Activated CD4-positive, alpha-beta T cell treated with anti-CD3 and anti-CD28 coated beads for 36 hours (primary cell): Measurements from ENCODE around the gene SDK1. TPM values are rescaled to one million over a fixed set of nuclear protein-coding genes. Genes with fewer than 3 reads are reported as not detected.

ENCODE experiments used
- ATAC-seq: fragments of 200-7000 bp; cut with Tn5 transposase; one replicate; pipeline ENCODE4 v1.10.0; 2021; ENCODE audit warnings: mild to moderate bottlenecking, moderate library complexity
- CTCF ChIA-PET: fragments of 350-600 bp; sonication (Branson Sonifier 250); formaldehyde crosslinking; loops from one replicate; lab custom pipeline; 2021; ENCODE audit warnings: antibody characterized with exemption; lab: Charles Lee
- POLR2A ChIA-PET: fragments of 350-600 bp; sonication (Branson Sonifier 250); formaldehyde crosslinking; loops from one replicate; lab custom pipeline; 2021; ENCODE audit warnings: antibody characterized with exemption, inconsistent platforms; lab: Charles Lee
- DNase-seq: peaks from one replicate; pipeline ENCODE4 v3.0.0-alpha.2; 2020
- H3K27ac Mint-ChIP-seq: one replicate; pipeline ENCODE4 v1.8.0; 2021; ENCODE audit warnings: mixed read lengths
- H3K27me3 Mint-ChIP-seq: one replicate; pipeline ENCODE4 v1.8.0; 2021; ENCODE audit warnings: mixed read lengths
- H3K36me3 Mint-ChIP-seq: one replicate; pipeline ENCODE4 v1.8.0; 2021; ENCODE audit warnings: low read depth, mixed read lengths
- H3K4me1 Mint-ChIP-seq: one replicate; pipeline ENCODE4 v1.8.0; 2021; ENCODE audit warnings: mixed read lengths
- H3K4me3 Mint-ChIP-seq: one replicate; pipeline ENCODE4 v1.8.0; 2021; ENCODE audit warnings: mild to moderate bottlenecking, moderate library complexity, mixed read lengths
- H3K9me3 Mint-ChIP-seq: one replicate; pipeline ENCODE4 v1.8.0; 2021; ENCODE audit warnings: low read depth, mixed read lengths
- intact Hi-C, 2 experiments: fragments of 100-400 bp; cut with DNase I in 1 of 2; cut with micrococcal nuclease in 1 of 2; formaldehyde crosslinking; loops; one replicate each; pipeline versions ENCODE4 v1.14.2 to v1.15.1; 2022 to 2024; cut with DNase I, micrococcal nuclease
- total RNA-seq, 2 experiments: library from RNA; stranded (reverse); gene quantifications; one replicate each; pipeline ENCODE4 v1.2.3, GENCODE V29; 2021

The SDK1 gene
- total RNA-seq, 2 experiments from 2014 or later, result 1.1 to 1.9 TPM

- Mint-ChIP-seq H3K4me1 (no peaks in the 10 kb centered on the region), H3K9me3 (peaks cover 10% of the 10 kb centered on the region), H3K27me3 (no peaks in the 10 kb centered on the region), H3K4me3 (no peak overlapping the region), H3K27ac (no peak overlapping the region), H3K36me3 (peaks cover 3% of the 10 kb centered on the region)
- ATAC-seq, result no peak
- no peak for DNase-seq
- CTCF ChIA-PET, result no interaction called here
- POLR2A ChIA-PET, result no interaction called here
- intact Hi-C loops, result no loop called here
Observed at GRCh38 chr7:4021413-4021812, 720.4 kb downstream of the SDK1 start.

DNA sequence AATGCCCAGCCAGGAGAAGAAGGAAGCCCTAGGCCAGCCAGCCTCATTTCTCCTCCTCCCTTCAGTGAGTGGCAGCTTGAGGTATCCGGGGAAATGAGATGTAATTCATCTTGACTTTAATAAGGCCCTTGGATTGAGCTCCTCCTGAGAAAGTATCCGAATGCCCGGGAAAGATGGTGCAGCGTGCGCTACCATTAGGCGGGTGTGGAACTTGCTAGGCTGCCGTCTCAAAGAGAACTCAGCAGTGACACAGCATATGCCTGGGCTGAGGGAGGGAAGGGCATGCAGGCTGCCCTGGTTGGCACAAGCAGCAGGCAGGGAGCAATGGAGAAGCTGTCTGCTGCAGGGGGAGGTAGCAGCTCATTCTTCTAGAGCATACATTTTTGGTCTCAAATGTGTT, 721.2 kb downstream of the SDK1 start:
- no peak for DNase-seq
- POLR2A ChIA-PET, result no interaction called here
- Mint-ChIP-seq H3K4me3 (no peak overlapping the region), H3K4me1 (no peaks in the 10 kb centered on the region), H3K36me3 (peaks cover 3% of the 10 kb centered on the region), H3K27ac (no peak overlapping the region), H3K27me3 (no peaks in the 10 kb centered on the region), H3K9me3 (peaks cover 10% of the 10 kb centered on the region)
- ATAC-seq, result no peak
- CTCF ChIA-PET, result no interaction called here
- intact Hi-C loops, result no loop called here

DNA sequence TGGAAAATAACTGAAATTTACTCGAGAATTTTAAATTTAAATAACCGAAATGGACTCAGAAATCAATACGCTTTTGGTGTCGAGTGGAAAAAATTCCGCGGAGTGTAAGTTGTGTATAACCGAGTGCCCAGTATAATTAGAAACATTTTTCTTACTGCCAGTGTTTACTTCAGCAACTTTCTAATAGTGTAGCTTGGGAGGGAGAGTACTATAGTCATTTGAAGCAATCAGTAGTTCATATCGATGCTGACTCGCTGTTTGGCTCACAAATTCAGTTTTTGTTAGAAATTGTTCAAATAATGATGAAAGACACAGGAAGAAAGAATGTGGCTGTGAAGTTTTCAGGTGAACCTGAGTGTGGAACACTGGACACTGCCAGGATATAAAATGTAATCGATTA, 722.5 kb downstream of the SDK1 start:
- H3K4me3 Mint-ChIP-seq, result no peak overlapping the region
- CTCF ChIA-PET, result no interaction called here
- no peaks in the 10 kb centered on the region for H3K27me3 Mint-ChIP-seq
- POLR2A ChIA-PET, result no interaction called here
- H3K9me3 Mint-ChIP-seq, result peaks cover 9% of the 10 kb centered on the region
- no peaks in the 10 kb centered on the region for H3K4me1 Mint-ChIP-seq
- ATAC-seq (no peak), DNase-seq (no peak)
- H3K27ac Mint-ChIP-seq, result no peak overlapping the region
- peaks cover 2% of the 10 kb centered on the region for H3K36me3 Mint-ChIP-seq
- intact Hi-C loops, result no loop called here

GRCh38 chr7:4024133-4024532, 723.1 kb downstream of the SDK1 start:
- Mint-ChIP-seq H3K4me1 (no peaks in the 10 kb centered on the region), H3K27ac (no peak overlapping the region), H3K36me3 (no peaks in the 10 kb centered on the region), H3K9me3 (peaks cover 4% of the 10 kb centered on the region), H3K27me3 (no peaks in the 10 kb centered on the region), H3K4me3 (no peak overlapping the region)
- POLR2A ChIA-PET, result no interaction called here
- intact Hi-C loops, result no loop called here
- CTCF ChIA-PET, result no interaction called here
- DNase-seq (no peak), ATAC-seq (no peak)

GRCh38 chr7:4024806-4025205, 723.8 kb downstream of the SDK1 start:
- no peak for DNase-seq
- ChIA-PET POLR2A (no interaction called here), CTCF (no interaction called here)
- Mint-ChIP-seq H3K9me3 (peaks cover 2% of the 10 kb centered on the region), H3K27me3 (no peaks in the 10 kb centered on the region), H3K4me3 (no peak overlapping the region), H3K36me3 (no peaks in the 10 kb centered on the region), H3K4me1 (no peaks in the 10 kb centered on the region), H3K27ac (no peak overlapping the region)
- no peak for ATAC-seq
- intact Hi-C loops, result no loop called here

DNA sequence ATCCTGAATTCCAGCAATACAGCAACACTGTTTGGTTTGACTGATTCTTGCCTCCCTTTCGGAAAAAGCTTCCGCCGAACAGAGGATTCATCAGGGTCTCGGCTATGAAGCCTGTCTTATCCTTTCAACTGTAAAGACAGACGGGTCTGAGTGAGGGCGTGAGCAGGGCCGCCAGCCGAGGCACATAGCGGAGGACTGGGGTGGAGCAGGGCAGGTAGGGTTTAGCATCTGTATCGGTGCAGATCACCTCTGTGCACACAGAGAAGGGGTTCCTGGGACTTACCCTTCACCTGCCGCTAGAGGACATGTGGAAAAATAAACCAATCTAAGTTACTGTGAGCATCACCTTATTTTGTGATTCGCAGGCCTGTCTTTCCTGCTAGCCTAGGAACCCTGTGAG, 724.2 kb downstream of the SDK1 start:
- H3K27ac Mint-ChIP-seq, result no peak overlapping the region
- POLR2A ChIA-PET, result no interaction called here
- intact Hi-C loops, result no loop called here
- CTCF ChIA-PET, result no interaction called here
- H3K36me3 Mint-ChIP-seq, result no peaks in the 10 kb centered on the region
- ATAC-seq (no peak), DNase-seq (no peak)
- peaks cover 2% of the 10 kb centered on the region for H3K9me3 Mint-ChIP-seq
- H3K4me3 Mint-ChIP-seq, result no peak overlapping the region
- no peaks in the 10 kb centered on the region for H3K4me1 Mint-ChIP-seq
- no peaks in the 10 kb centered on the region for H3K27me3 Mint-ChIP-seq

GRCh38 chr7:4025694-4026615, 724.9 kb downstream of the SDK1 start:
- intact Hi-C loops, result no loop called here

GRCh38 chr7:4026941-4027486, 726.0 kb downstream of the SDK1 start:
- no peaks in the 10 kb centered on the region for H3K4me1 Mint-ChIP-seq
- intact Hi-C loops, result no loop called here

More at GRCh38 chr7:4025694-4026615, 724.9 kb downstream of the SDK1 start:
- no peak for ATAC-seq
- H3K4me3 Mint-ChIP-seq, result no peak overlapping the region
- POLR2A ChIA-PET, result no interaction called here
- no peak for DNase-seq
- H3K9me3 Mint-ChIP-seq, result peaks cover under 1% of the 10 kb centered on the region
- CTCF ChIA-PET, result no interaction called here
- H3K4me1 Mint-ChIP-seq, result no peaks in the 10 kb centered on the region
- H3K27ac Mint-ChIP-seq, result no peak overlapping the region
- no peaks in the 10 kb centered on the region for H3K36me3 Mint-ChIP-seq
- no peaks in the 10 kb centered on the region for H3K27me3 Mint-ChIP-seq

DNA sequence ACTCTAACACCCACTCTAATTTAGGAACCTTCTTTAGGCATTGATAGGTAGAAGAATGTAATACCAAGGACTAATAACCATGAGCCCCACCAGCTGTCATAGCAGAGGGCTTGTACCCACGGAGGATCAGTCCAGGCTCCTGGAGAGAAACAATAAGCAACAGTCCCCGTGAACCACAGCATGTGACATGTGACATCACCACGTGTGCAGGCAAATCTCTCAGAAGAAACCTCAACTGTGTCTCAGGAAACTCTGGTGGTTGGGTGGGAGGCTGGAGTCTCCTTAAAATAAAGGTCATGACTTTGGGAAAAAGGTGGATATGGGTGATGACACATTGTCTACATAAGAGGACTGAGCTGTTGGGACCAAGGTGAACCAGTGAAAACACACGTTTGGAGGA, 727.2 kb downstream of the SDK1 start:
- CTCF ChIA-PET, result no interaction called here
- no peaks in the 10 kb centered on the region for H3K9me3 Mint-ChIP-seq
- DNase-seq (no peak), ATAC-seq (no peak)
- H3K27ac Mint-ChIP-seq, result no peak overlapping the region
- H3K36me3 Mint-ChIP-seq, result no peaks in the 10 kb centered on the region
- POLR2A ChIA-PET, result no interaction called here
- intact Hi-C loops, result no loop called here
- H3K4me1 Mint-ChIP-seq, result no peaks in the 10 kb centered on the region
- H3K4me3 Mint-ChIP-seq, result no peak overlapping the region
- H3K27me3 Mint-ChIP-seq, result no peaks in the 10 kb centered on the region

More at GRCh38 chr7:4026941-4027486, 726.0 kb downstream of the SDK1 start:
- H3K27me3 Mint-ChIP-seq, result no peaks in the 10 kb centered on the region
- no peak for ATAC-seq
- ChIA-PET POLR2A (no interaction called here), CTCF (no interaction called here)
- DNase-seq, result no peak
- no peak overlapping the region for H3K4me3 Mint-ChIP-seq
- H3K9me3 Mint-ChIP-seq, result no peaks in the 10 kb centered on the region
- H3K36me3 Mint-ChIP-seq, result no peaks in the 10 kb centered on the region
- H3K27ac Mint-ChIP-seq, result no peak overlapping the region

DNA sequence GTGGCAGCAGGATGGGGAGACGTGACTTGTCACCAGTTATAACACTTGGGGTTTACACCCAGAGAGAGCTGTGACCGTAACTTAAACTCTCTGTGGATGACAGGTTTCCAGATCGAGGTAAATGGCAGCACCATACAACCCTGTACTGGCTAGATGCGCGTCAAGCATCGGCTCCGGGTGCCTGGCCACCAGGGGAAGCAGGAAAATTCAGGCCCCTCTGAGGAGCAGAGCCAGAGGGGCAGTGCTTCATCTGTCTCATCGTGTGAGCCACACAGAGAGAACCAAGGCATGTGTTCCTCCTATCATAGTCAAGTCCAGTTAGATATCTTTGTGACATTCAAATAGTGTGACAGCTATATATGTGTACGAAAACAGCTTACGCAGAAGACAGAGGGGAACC, 728.9 kb downstream of the SDK1 start:
- no peak for ATAC-seq

DNA sequence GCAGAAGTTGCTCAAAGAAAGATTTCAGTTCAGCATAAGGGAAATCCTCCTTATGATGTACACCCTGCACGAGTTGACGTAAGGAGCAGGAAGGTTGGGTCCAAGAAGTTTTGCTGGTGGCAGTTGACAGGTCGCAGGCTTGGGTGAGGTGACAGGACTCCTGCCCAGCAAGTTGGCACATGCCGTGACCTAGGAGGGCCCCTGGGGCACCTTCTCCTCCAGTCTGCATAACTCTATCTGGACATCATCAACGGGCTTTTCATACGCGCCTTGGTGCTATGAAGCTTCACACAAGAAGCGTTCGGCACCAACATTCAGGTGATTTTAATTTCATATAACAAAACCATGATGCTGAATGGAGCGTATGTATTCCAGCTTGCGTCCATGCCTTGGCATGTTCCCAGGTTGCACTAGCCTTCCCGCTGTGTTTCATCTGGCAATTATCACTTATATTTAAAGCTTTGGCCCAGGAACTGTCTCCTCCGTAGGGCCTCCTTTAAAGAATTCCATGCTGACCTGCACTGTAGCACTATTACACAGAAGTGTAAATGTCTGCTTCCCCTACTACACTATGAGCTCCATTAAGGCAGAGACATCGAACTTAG, 729.4 kb downstream of the SDK1 start:
- ATAC-seq, result no peak
- no peak overlapping the region for H3K27ac Mint-ChIP-seq
- DNase-seq, result no peak
- ChIA-PET POLR2A (no interaction called here), CTCF (no interaction called here)
- intact Hi-C loops, result no loop called here
- H3K27me3 Mint-ChIP-seq, result no peaks in the 10 kb centered on the region
- no peaks in the 10 kb centered on the region for H3K9me3 Mint-ChIP-seq
- no peaks in the 10 kb centered on the region for H3K4me1 Mint-ChIP-seq
- no peaks in the 10 kb centered on the region for H3K36me3 Mint-ChIP-seq
- no peak overlapping the region for H3K4me3 Mint-ChIP-seq

More for the DNA sequence above, 728.9 kb downstream of the SDK1 start:
- no peaks in the 10 kb centered on the region for H3K27me3 Mint-ChIP-seq
- H3K27ac Mint-ChIP-seq, result no peak overlapping the region
- H3K4me3 Mint-ChIP-seq, result no peak overlapping the region
- ChIA-PET CTCF (no interaction called here), POLR2A (no interaction called here)
- intact Hi-C loops, result no loop called here
- no peaks in the 10 kb centered on the region for H3K36me3 Mint-ChIP-seq
- H3K4me1 Mint-ChIP-seq, result no peaks in the 10 kb centered on the region
- no peak for DNase-seq
- no peaks in the 10 kb centered on the region for H3K9me3 Mint-ChIP-seq

DNA sequence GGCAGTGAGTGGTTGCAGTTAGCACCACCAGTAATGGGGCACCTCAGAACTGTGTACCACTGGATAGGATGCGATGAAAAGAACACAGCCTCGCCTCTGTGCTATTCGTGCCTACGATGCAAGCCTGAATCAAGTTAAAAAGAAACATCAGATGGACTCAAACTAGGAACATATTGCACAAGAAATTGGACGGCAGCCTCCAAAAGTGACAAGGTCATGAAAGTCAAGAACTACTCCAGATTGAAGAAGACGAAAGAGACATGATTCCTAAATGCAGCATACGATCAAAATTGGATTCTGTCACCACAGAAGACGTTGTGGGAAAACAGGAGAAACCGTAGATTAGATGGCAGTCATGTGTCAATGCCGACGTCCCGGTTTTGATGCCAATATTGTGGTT, 732.9 kb downstream of the SDK1 start:
- H3K36me3 Mint-ChIP-seq, result no peaks in the 10 kb centered on the region
- no peak for DNase-seq
- H3K4me1 Mint-ChIP-seq, result no peaks in the 10 kb centered on the region
- no peak overlapping the region for H3K27ac Mint-ChIP-seq
- ChIA-PET POLR2A (no interaction called here), CTCF (no interaction called here)
- H3K9me3 Mint-ChIP-seq, result no peaks in the 10 kb centered on the region
- no peak overlapping the region for H3K4me3 Mint-ChIP-seq
- no peaks in the 10 kb centered on the region for H3K27me3 Mint-ChIP-seq
- ATAC-seq, result no peak
- intact Hi-C loops, result no loop called here
